Keratinocyte (primary cell): Measurements from ENCODE around the gene OTUD6A. TPM values are rescaled to one million over a fixed set of nuclear protein-coding genes. Genes with fewer than 3 reads are reported as not detected.
A peak's percentile ranks its signal among the peaks of the same experiment; 100 is the strongest.

Experiments
- DNase-seq: peaks from one replicate; pipeline ENCODE4 v3.0.0-alpha.2; 2011; ENCODE audit warnings: low read depth, missing footprints, low spot score
- FAIRE-seq: peaks from 2 replicates; lab custom pipeline; 2011; peaks lifted over from hg19 to GRCh38; lab: Jason Lieb, UNC
- H2AFZ ChIP-seq: 2 replicates; pipeline ENCODE4 v1.6.0; 2012; ENCODE audit warnings: low read length, control low read depth, inconsistent platforms; ENCODE audit not compliant: control insufficient read depth
- H3K27ac ChIP-seq: 2 replicates; pipeline ENCODE4 v1.5.1; 2011; ENCODE audit warnings: low read length; ENCODE audit not compliant: control insufficient read depth, insufficient read depth
- H3K27me3 ChIP-seq: 3 replicates; pipeline ENCODE4 v1.6.0; 2011; ENCODE audit warnings: low read length; ENCODE audit not compliant: control insufficient read depth, insufficient read depth; ENCODE audit errors: extremely low read depth
- H3K36me3 ChIP-seq, 2 experiments: 2 replicates in 1 of 2; 3 replicates in 1 of 2; pipeline ENCODE4 v1.5.1; 2011; ENCODE audit warnings: low read length in 2 of 2, mild to moderate bottlenecking in 1 of 2; ENCODE audit not compliant: control insufficient read depth in 2 of 2, insufficient read depth in 2 of 2; ENCODE audit errors: extremely low read depth in 1 of 2
- H3K4me1 ChIP-seq: 3 replicates; pipeline ENCODE4 v1.5.1; 2011; ENCODE audit warnings: low read length; ENCODE audit not compliant: control insufficient read depth, insufficient read depth; ENCODE audit errors: extremely low read depth
- H3K4me2 ChIP-seq: 3 replicates; pipeline ENCODE4 v1.6.0; 2011; ENCODE audit warnings: low read depth, low read length; ENCODE audit not compliant: control insufficient read depth, insufficient read depth; ENCODE audit errors: extremely low read depth
- H3K4me3 ChIP-seq, 3 experiments: fragments of 200-600 bp in 1 of 3; sonication (generic) in 1 of 3; 2 replicates in 2 of 3; 3 replicates in 1 of 3; pipeline ENCODE4 v1.5.1; 2011 to 2016; ENCODE audit warnings: low read length in 3 of 3, mild to moderate bottlenecking in 3 of 3, control low read depth in 2 of 3, inconsistent platforms in 1 of 3, low read depth in 1 of 3, mixed read lengths in 1 of 3, mixed run types in 1 of 3, moderate library complexity in 1 of 3; ENCODE audit not compliant: control insufficient read depth in 2 of 3, insufficient read depth in 2 of 3; ENCODE audit errors: extremely low read depth in 1 of 3
- H3K79me2 ChIP-seq: 2 replicates; pipeline ENCODE4 v1.6.0; 2012; ENCODE audit warnings: low read length; ENCODE audit not compliant: control insufficient read depth, insufficient read depth
- H3K9ac ChIP-seq: 3 replicates; pipeline ENCODE4 v1.6.0; 2011; ENCODE audit warnings: low read length; ENCODE audit not compliant: control insufficient read depth, insufficient read depth; ENCODE audit errors: extremely low read depth
- H3K9me1 ChIP-seq: 3 replicates; pipeline ENCODE4 v1.6.0; 2011; ENCODE audit warnings: low read length; ENCODE audit not compliant: control insufficient read depth, insufficient read depth; ENCODE audit errors: extremely low read depth
- H3K9me3 ChIP-seq: 2 replicates; pipeline ENCODE4 v1.5.1; 2012; ENCODE audit warnings: low read depth, low read length; ENCODE audit not compliant: control insufficient read depth
- H4K20me1 ChIP-seq: 3 replicates; pipeline ENCODE4 v1.6.0; 2011; ENCODE audit warnings: low read length; ENCODE audit not compliant: control insufficient read depth, insufficient read depth; ENCODE audit errors: extremely low read depth
- CTCF ChIP-seq, 3 experiments: IDR thresholded peaks in 1 of 3; conservative IDR thresholded peaks in 1 of 3; optimal IDR thresholded peaks in 1 of 3; 2 replicates in 2 of 3; 3 replicates in 1 of 3; pipeline versions ENCODE3 to v1.5.1; 2011; ENCODE audit warnings: low read length in 3 of 3, mild to moderate bottlenecking in 3 of 3, moderate library complexity in 2 of 3, control low read depth in 1 of 3, inconsistent platforms in 1 of 3; ENCODE audit not compliant: insufficient read depth in 2 of 3; ENCODE audit errors: extremely low read depth in 1 of 3
- EZH2 ChIP-seq: IDR thresholded peaks from one replicate; pipeline ENCODE4 v1.6.1; 2012; ENCODE audit warnings: inconsistent platforms, mild to moderate bottlenecking, low read length, moderate library complexity
- dilution Hi-C: fragments of 300-500 bp; cut with MboI; formaldehyde crosslinking; loops from one replicate; pipeline ENCODE4 v1.7.0; 2020; ENCODE audit warnings: low sequenced_read_pairs; ENCODE audit not compliant: extremely low pct_ligation_motif_present
- polyA plus RNA-seq, 5 experiments: library from polyadenylated mRNA; depleted of rRNA in 3 of 5; stranded (reverse) in 3 of 5; stranded (forward) in 1 of 5; unstranded in 1 of 5; fragments of >200 nt; gene quantifications; 1 replicate in 1 of 5; 2 replicates in 3 of 5; 3 replicates in 1 of 5; pipeline versions ENCODE4 v1.2.1 to v1.2.3, GENCODE V29; 2011 to 2012; ENCODE audit warnings: missing spikeins in 2 of 5, low read depth in 1 of 5, low replicate concordance in 1 of 5

Gene OTUD6A
- polyA plus RNA-seq, 1 donor (not counting 4 experiments of a cell fraction or from before 2014, with no cell fraction given): not detected

- H3K4me3 ChIP-seq: no peak overlapping the region
- peaks cover 17% of the 10 kb centered on the region for H3K4me1 ChIP-seq
- H3K9me3 ChIP-seq: no peaks in the 10 kb centered on the region
- H3K79me2 ChIP-seq: no peaks in the 10 kb centered on the region
- no peak for FAIRE-seq
- no peaks in the 10 kb centered on the region for H3K36me3 ChIP-seq
- no peak overlapping the region for H3K27ac ChIP-seq
- H3K4me2 ChIP-seq: no peak overlapping the region
- H3K27me3 ChIP-seq: no peaks in the 10 kb centered on the region
- DNase-seq: no peak
- no peaks in the 10 kb centered on the region for H3K9me1 ChIP-seq
- no peak overlapping the region for H3K9ac ChIP-seq
- H2AFZ ChIP-seq: no peak overlapping the region
- TF ChIP-seq EZH2 (no peak), CTCF (optimal IDR thresholded peaks at IDR 0.05 in 1 of 3, IDR thresholded peaks at IDR 0.05 in 1 of 3, conservative IDR thresholded peaks at IDR 0.05 in 1 of 3; ENCODE audit: extremely low read depth in 1 of 3, insufficient read depth in 2 of 3, low read length in 3 of 3) (no peak)
- H4K20me1 ChIP-seq: no peaks in the 10 kb centered on the region
- dilution Hi-C loops: no loop called here
Observed at GRCh38 chrX:70029863-70030262, 32.4 kb upstream of the OTUD6A start.

GRCh38 chrX:70030301-70030767 is 31.9 kb upstream of the OTUD6A start:
- Histone ChIP-seq H3K4me2 (no peak overlapping the region), H3K9me1 (no peaks in the 10 kb centered on the region), H3K4me1 (peaks cover 15% of the 10 kb centered on the region), H3K9me3 (no peaks in the 10 kb centered on the region), H3K27ac (no peak overlapping the region), H4K20me1 (no peaks in the 10 kb centered on the region), H3K79me2 (no peaks in the 10 kb centered on the region), H3K9ac (no peak overlapping the region), H2AFZ (no peak overlapping the region), H3K4me3 (no peak overlapping the region), H3K36me3 (no peaks in the 10 kb centered on the region), H3K27me3 (no peaks in the 10 kb centered on the region)
- dilution Hi-C loops: no loop called here
- FAIRE-seq: peak; percentile 90
- DNase-seq: no peak
- TF ChIP-seq EZH2 (no peak), CTCF (optimal IDR thresholded peaks at IDR 0.05 in 1 of 3, IDR thresholded peaks at IDR 0.05 in 1 of 3, conservative IDR thresholded peaks at IDR 0.05 in 1 of 3; ENCODE audit: extremely low read depth in 1 of 3, insufficient read depth in 2 of 3, low read length in 3 of 3) (peak; percentile 81 to 95 (median 94))
